Sigmoid colon (tissue), 7 donors: ENCODE data around the gene CHRNB1. TPM values are rescaled to one million over a fixed set of nuclear protein-coding genes. Genes with fewer than 3 reads are reported as not detected.

Experiments
- DNase-seq: peaks from one replicate; pipeline ENCODE4 v3.0.0-alpha.2; 2019
- H3K27ac ChIP-seq, 4 donors: fragments of 200-600 bp; sonication (generic); one replicate each; pipeline ENCODE4 v1.5.1; 2016 to 2019; ENCODE audit warnings: mild to moderate bottlenecking in 1 of 4
- H3K27me3 ChIP-seq, 3 donors: fragments of 200-600 bp; sonication (generic); one replicate each; pipeline ENCODE4 v1.5.1; 2019; ENCODE audit warnings: mild to moderate bottlenecking in 1 of 3
- H3K36me3 ChIP-seq, 4 donors: fragments of 200-600 bp; sonication (generic); one replicate each; pipeline ENCODE4 v1.5.1; 2016 to 2019
- H3K4me1 ChIP-seq, 4 donors: fragments of 200-600 bp; sonication (generic); one replicate each; pipeline ENCODE4 v1.5.1; 2017 to 2019
- H3K4me3 ChIP-seq, 4 donors: fragments of 200-600 bp; sonication (generic); one replicate each; pipeline ENCODE4 v1.5.1; 2017 to 2019; ENCODE audit warnings: mild to moderate bottlenecking in 2 of 4, moderate library complexity in 1 of 4
- H3K9me3 ChIP-seq, 4 donors: fragments of 200-600 bp in 3 of 4; sonication (generic) in 3 of 4; one replicate each; pipeline versions ENCODE4 v1.5.1 to v1.6.1; 2013 to 2019
- EP300 ChIP-seq, 4 donors: sonication (generic); formaldehyde crosslinking; IDR thresholded peaks; one replicate each; pipeline ENCODE4 v1.6.1; 2017; ENCODE audit warnings: antibody characterized with exemption in 4 of 4
- POLR2A ChIP-seq, 2 donors: fragments of 450-650 bp; IDR thresholded peaks; one replicate each; pipeline ENCODE4 v1.6.1; 2016; ENCODE audit warnings: antibody characterized with exemption in 2 of 2, mild to moderate bottlenecking in 2 of 2, moderate library complexity in 2 of 2
- POLR2AphosphoS5 ChIP-seq, 4 donors: sonication (generic); formaldehyde crosslinking; IDR thresholded peaks; one replicate each; pipeline ENCODE4 v1.6.1; 2017; ENCODE audit warnings: antibody characterized with exemption in 4 of 4
- WGBS, 2 donors: extraction: QIAGEN DNeasy Blood & Tissue Kit; methylation state at CpG; one replicate each; pipeline ENCODE4 v1.1.7; 2013; 5-methylcytosine and 5-hydroxymethylcytosine counted together
- intact Hi-C: fragments of 100-400 bp; cut with DNase I; formaldehyde crosslinking; loops from one replicate; pipeline ENCODE4 v1.15.1; 2023
- polyA plus RNA-seq, 3 donors: library from polyadenylated mRNA; stranded (reverse); fragments of 200-250 nt; gene quantifications; one replicate each; pipeline ENCODE4 v1.2.3, GENCODE V29; 2013
- total RNA-seq, 4 donors: library from RNA; depleted of rRNA; stranded (reverse); fragments of >200 nt; gene quantifications; one replicate each; pipeline ENCODE4 v1.1.0, GENCODE V29; 2016
- TF ChIP-seq, protein P1 (sequence below), 4 experiments: fragments of 450-650 bp in 3 of 4; fragments of 200-600 bp in 1 of 4; IDR thresholded peaks; one replicate each; pipeline ENCODE4 v1.5.1; 2016 to 2019; ENCODE audit warnings: antibody characterized with exemption in 4 of 4, mild to moderate bottlenecking in 3 of 4, moderate library complexity in 2 of 4
- donor health status: healthy with polysubstance abuse.
- donor health status: Bipolar disorder and iron deficiency.
- donor health status: healthy.

The CHRNB1 gene
- total and polyA plus RNA-seq, 7 donors = 4.2 to 13.2 (median 7.5) TPM

DNA sequence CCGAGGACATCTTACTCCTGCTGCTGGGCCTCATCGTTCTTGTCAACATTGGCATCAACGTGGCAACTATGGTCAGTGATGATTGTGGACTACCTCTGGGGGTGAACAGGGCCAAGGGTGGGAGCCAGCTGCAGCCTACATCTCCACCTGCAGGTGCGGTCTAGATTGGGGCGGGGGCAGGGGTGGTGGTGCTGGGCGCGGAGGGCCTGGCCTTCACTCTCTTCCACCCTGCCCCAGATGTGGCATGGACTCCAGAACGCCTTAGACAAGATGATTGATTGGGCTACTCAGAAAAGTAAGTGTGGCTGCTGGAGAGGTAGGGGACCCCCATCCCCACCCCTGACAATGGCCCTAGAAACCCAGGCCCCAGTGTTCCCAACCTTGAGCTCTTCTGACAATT is 19.1 kb upstream of the CHRNB1 start:
- TF ChIP-seq POLR2AphosphoS5 (IDR thresholded peaks at IDR 0.05) (no peak), EP300 (IDR thresholded peaks at IDR 0.05) (no peak), POLR2A (IDR thresholded peaks at IDR 0.05) (no peak)
- TF ChIP-seq, protein P1, sequence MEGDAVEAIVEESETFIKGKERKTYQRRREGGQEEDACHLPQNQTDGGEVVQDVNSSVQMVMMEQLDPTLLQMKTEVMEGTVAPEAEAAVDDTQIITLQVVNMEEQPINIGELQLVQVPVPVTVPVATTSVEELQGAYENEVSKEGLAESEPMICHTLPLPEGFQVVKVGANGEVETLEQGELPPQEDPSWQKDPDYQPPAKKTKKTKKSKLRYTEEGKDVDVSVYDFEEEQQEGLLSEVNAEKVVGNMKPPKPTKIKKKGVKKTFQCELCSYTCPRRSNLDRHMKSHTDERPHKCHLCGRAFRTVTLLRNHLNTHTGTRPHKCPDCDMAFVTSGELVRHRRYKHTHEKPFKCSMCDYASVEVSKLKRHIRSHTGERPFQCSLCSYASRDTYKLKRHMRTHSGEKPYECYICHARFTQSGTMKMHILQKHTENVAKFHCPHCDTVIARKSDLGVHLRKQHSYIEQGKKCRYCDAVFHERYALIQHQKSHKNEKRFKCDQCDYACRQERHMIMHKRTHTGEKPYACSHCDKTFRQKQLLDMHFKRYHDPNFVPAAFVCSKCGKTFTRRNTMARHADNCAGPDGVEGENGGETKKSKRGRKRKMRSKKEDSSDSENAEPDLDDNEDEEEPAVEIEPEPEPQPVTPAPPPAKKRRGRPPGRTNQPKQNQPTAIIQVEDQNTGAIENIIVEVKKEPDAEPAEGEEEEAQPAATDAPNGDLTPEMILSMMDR (IDR thresholded peaks at IDR 0.05) = no peak
- WGBS, 2 donors = 77 to 82% methylated on average over 8 of the region's 8 CpGs
- H3K4me1 ChIP-seq = no peaks in the 10 kb centered on the region
- no peak for DNase-seq
- H3K27me3 ChIP-seq = no peaks in the 10 kb centered on the region
- no peak overlapping the region for H3K4me3 ChIP-seq
- no peak overlapping the region for H3K27ac ChIP-seq
- H3K9me3 ChIP-seq = no peaks in the 10 kb centered on the region
- H3K36me3 ChIP-seq = no peaks in the 10 kb centered on the region
- intact Hi-C loops = no loop called here

GRCh38 chr17:7426203-7426863 is 18.5 kb upstream of the CHRNB1 start:
- Histone ChIP-seq H3K9me3 (no peaks in the 10 kb centered on the region), H3K4me1 (no peaks in the 10 kb centered on the region), H3K36me3 (no peaks in the 10 kb centered on the region), H3K27ac (no peak overlapping the region), H3K4me3 (no peak overlapping the region), H3K27me3 (no peaks in the 10 kb centered on the region)
- WGBS, 2 donors = 95 to 96% methylated on average over 33 of the region's 33 CpGs
- TF ChIP-seq POLR2AphosphoS5 (IDR thresholded peaks at IDR 0.05) (no peak), EP300 (IDR thresholded peaks at IDR 0.05) (no peak), POLR2A (IDR thresholded peaks at IDR 0.05) (no peak)
- TF ChIP-seq, protein P1 (IDR thresholded peaks at IDR 0.05) = no peak
- DNase-seq = no peak
- intact Hi-C loops = no loop called here

GRCh38 chr17:7426896-7427489 is 17.9 kb upstream of the CHRNB1 start:
- Histone ChIP-seq H3K9me3 (no peaks in the 10 kb centered on the region), H3K4me3 (no peak overlapping the region), H3K27ac (no peak overlapping the region), H3K4me1 (no peaks in the 10 kb centered on the region), H3K27me3 (no peaks in the 10 kb centered on the region), H3K36me3 (no peaks in the 10 kb centered on the region)
- intact Hi-C loops = no loop called here
- DNase-seq = no peak
- 94% methylated on average over 29 of the region's 29 CpGs for WGBS, 2 donors
- TF ChIP-seq, protein P1 (IDR thresholded peaks at IDR 0.05) = no peak
- TF ChIP-seq POLR2A (IDR thresholded peaks at IDR 0.05) = no peak
- no peak for TF ChIP-seq POLR2AphosphoS5 (IDR thresholded peaks at IDR 0.05)
- no peak for TF ChIP-seq EP300 (IDR thresholded peaks at IDR 0.05)

DNA sequence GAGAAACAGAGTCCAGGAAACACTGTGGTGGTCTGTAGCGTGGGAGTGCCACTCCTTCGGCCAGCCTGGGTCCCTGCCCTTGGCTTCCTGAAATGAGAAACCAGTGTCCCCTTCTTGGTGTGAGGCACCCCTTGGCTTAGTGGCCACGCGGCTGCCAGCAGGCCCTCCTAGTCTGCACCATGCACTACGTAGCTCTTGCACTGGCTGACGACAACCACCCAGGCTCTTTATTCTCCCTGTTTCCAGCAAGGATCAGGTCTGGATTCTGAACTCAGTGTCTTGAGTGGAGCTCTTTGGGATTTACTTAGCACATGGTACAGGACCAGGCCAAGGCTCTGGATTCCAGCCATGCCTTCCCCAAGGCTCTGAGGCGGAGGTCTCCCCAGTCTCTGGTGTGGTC is 17.3 kb upstream of the CHRNB1 start:
- intact Hi-C loops = no loop called here
- H3K27me3 ChIP-seq = no peaks in the 10 kb centered on the region
- H3K36me3 ChIP-seq = no peaks in the 10 kb centered on the region

GRCh38 chr17:7428557-7428956 is 16.3 kb upstream of the CHRNB1 start, which contains the start of gene SPEM3:
SPEM3 (plus strand) TSS chr17:7428857; CDS start chr17:7428903, 46 bp downstream.
- TF ChIP-seq, protein P1 (IDR thresholded peaks at IDR 0.05) = no peak
- no peak for TF ChIP-seq EP300 (IDR thresholded peaks at IDR 0.05)
- no peak for TF ChIP-seq POLR2AphosphoS5 (IDR thresholded peaks at IDR 0.05)
- TF ChIP-seq POLR2A (IDR thresholded peaks at IDR 0.05) = no peak
- H3K36me3 ChIP-seq = no peaks in the 10 kb centered on the region
- H3K4me1 ChIP-seq = no peaks in the 10 kb centered on the region
- no peak for DNase-seq
- no peaks in the 10 kb centered on the region for H3K9me3 ChIP-seq
- H3K4me3 ChIP-seq = no peak within 1 kb of the TSS
- WGBS, 2 donors = 49 to 74% methylated on average over 5 of the region's 5 CpGs
- H3K27me3 ChIP-seq = peaks cover 0 to 2% (median 0%) of the 10 kb centered on the region in 3 donors
- H3K27ac ChIP-seq = no peak within 1 kb of the TSS
- intact Hi-C loops = no loop called here

More for the DNA sequence above, 17.3 kb upstream of the CHRNB1 start:
- Histone ChIP-seq H3K9me3 (no peaks in the 10 kb centered on the region), H3K4me3 (no peak overlapping the region), H3K4me1 (no peaks in the 10 kb centered on the region), H3K27ac (no peak overlapping the region)
- 91 to 94% methylated on average over 7 of the region's 7 CpGs for WGBS, 2 donors
- no peak for TF ChIP-seq POLR2AphosphoS5 (IDR thresholded peaks at IDR 0.05)
- TF ChIP-seq EP300 (IDR thresholded peaks at IDR 0.05) = no peak
- DNase-seq = no peak
